Renal pelvis (tissue), 4 donors: ENCODE data around the gene MCAT. TPM values are rescaled to one million over a fixed set of nuclear protein-coding genes. Genes with fewer than 3 reads are reported as not detected.
"Not testable (repeated sequence)": the region's sequence is repeated elsewhere in the genome, so short reads cannot be mapped to it uniquely, and the experiment has no call there.

Experiments
- DNase-seq: peaks from one replicate; pipeline ENCODE4 v3.0.0-alpha.2; 2013
- polyA plus RNA-seq, 3 donors: library from polyadenylated mRNA; unstranded; fragments of 120-200 nt; gene quantifications; one replicate each; pipeline ENCODE4 v1.2.1, GENCODE V29; 2013; ENCODE audit not compliant: insufficient read length in 3 of 3

Gene MCAT
- polyA plus RNA-seq, 3 donors = 25.3 to 29.5 (median 26.7) TPM

DNA sequence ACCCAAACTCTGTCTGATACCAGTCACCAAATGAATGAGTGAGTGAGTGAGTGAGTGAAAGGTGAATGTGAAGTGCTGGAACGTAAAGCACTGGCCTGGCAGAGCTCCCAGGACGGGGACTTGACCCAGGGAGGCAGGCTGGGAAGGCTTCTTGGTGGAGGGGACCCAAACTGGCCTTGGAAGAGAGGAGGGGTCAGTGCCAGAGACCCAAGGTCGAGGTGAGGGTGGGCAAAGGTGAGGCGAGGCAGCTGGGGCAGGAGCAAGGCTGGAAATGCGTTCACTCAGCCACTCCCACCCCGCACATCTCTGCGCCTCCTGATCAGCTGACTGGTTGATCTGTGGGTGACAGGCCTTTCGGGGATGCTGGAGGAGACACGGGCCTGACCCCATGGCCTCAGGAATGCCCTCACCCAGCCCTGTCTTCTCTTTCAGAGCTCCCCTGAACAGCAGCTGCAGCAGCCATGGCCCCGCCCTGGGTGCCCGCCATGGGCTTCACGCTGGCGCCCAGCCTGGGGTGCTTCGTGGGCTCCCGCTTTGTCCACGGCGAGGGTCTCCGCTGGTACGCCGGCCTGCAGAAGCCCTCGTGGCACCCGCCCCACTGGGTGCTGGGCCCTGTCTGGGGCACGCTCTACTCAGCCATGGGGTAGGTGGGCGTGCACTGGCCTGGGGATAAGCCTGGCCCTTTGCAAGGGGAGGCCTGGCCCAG lies 15.7 kb upstream of the MCAT start:
- DNase-seq = no peak

GRCh38 chr22:43157874-43158546 lies 14.8 kb upstream of the MCAT start:
- DNase-seq = no peak

- DNase-seq = no peak
Measured at GRCh38 chr22:43156413-43156812, 13.2 kb upstream of the MCAT start.

DNA sequence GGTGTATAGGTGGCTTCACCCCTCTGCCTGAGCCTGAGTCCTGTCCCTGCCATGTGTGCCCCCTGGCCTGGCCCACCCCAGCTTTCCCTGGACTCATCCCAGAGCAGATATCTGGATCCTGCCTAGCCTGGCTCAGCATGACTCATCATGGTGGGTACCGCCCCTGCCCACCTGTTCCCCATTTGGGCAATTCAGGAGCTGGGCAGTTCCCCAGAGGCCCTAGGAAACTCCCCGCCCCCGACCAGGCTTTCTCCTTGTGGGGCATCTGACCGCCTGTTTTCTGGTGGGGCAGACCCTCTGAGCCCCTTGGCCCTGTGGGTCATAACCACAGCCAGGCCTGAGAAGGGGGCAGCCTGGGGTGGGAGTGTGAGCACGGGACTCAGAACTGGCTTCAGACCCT lies 12.6 kb upstream of the MCAT start:
- no peak for DNase-seq

DNA sequence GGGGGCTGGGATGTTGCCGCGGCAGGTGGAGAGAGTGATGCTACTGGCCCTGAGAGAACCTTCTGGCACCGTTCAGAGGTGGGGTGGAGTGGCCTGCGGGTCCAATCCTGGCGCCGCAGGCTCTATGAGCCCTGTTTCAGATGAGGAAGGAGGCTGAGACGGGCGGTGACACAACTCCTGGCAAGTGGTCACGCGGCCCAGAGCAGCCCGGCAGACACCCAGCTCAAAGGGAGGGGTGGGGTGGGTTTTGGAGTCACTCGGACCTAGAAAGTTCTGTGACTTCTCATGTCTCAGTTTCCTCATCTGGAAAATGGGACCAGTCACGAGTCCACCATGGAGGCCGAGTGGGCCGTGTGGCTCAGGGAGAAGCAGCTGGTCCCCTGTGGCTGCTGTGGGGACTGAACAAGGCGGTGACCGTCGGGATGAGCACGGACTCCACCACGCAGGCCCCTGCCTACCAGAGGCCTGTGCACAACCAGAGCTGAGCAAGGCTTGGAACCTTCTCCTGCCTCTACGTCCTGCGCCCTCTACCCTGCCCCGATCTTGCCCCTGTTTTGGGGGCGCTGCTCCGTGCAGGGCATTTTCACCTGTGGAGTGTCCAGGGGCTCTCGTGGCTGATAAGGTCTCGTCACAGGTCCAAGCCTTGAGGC lies 11.8 kb upstream of the MCAT start:
- DNase-seq = no peak

DNA sequence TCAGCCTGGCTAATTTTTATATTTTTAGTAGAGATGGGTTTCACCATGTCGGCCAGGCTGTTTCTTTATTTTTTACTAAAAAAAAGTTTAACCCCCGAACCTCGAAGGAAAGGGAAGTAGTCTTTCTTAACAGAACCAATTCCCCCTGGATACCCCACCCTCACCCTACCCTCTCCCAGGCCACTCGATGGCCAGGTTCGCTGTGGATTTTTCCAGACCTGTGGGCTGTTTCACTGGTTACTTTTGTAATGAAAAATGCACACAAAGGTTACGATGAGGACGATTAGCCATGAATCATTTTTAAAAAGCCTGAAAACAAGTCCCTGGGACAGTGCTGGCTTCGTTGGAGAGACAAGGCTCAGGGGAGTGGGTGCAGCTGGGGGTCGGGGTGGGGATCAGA lies 10.7 kb upstream of the MCAT start:
- DNase-seq = no peak

DNA sequence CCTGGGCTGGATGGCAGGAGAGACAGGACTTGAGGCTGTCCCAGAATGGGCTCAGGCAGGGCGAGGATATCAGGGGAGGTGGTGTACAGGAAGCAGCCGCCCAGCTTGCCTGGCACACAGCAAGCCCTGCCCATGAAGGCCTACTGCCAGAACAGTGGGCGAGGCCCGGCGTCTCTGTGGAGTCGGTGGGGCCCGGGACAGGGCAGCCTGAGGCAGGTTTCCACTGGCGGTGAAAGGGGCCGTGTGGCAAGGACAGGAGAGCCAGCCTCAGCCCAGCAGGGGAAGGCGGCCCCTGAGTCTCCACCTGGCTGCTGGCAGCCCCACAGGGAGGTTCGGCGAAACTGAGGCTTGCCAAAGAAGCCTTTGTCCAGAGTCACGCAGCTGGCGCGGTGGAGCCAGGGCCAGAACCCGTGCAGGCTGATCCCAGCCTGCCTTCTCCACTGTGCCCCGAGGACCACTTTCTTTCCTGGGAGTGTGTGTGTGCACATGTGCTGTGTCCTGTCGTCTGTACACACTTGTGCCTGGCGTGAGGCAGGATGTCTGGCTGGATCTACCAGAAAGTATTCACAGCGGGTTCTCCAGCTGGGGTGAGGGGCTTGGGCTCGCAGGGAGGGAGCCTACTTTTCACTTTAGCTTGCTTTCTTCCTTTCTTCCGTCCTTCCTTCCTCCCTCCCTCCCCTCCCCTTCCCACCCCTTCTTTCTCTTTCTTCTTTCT lies 9.3 kb upstream of the MCAT start:
- no peak for DNase-seq

DNA sequence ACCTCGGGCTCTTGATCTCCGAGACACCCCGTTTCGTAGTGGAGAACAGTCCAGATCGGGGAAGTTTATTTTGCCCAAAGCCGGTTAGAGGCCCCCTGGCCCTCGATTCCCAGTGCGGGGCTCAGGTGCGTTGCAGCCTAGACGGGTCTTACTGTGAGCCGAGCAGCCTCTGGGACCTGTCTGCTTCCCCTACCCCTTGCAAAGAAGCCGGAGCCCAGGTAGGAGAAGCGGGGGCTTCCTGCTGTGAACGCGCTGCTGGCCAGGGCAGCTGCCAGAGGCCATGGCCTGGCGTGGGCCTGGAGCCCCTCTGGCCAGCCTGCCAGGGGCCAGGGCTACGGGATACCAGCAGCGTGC lies 8.8 kb upstream of the MCAT start:
- DNase-seq = no peak

DNA sequence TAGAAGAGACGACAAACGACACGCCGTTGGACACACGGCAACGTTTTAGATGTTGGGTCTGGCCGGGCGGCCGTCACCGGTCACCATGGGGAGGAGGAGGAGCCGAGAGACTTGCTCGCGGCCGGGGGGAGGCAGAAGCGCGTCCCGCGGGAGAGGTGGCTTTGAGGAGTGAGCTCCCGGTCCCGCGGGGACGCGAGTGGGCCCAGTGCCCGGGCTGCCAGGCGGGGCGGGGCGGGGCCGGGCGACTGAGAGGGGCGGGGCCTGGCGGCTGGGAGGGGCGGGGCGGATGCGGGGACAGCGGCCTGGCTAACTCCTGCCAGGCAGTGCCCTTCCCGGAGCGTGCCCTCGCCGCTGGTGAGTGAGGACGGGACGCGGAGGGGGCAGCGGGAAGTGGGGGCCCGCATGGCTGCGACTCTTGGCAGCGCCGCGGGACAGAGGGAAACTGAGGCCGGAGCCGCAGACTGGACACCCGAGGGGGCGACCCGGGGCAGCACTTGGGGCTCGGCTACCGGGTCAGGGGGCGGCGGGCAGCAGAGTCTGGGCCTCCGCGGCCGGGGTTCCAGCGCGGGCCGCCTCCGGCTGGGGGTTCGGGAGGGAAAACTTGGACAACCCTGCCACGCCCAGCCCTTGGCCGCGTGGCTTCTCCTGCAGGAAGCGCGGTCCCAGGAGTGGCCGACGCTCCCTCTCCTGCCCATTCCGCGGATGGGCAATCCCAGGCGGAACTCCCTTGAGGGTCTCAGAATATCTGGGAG lies 8.2 kb upstream of the MCAT start, which contains the start of gene TSPO:
TSPO (plus strand) TSS at position 309 of the 752 bp plus-strand sequence. CDS start 7,680 bp downstream, outside the sequence.
- DNase-seq = no peak

DNA sequence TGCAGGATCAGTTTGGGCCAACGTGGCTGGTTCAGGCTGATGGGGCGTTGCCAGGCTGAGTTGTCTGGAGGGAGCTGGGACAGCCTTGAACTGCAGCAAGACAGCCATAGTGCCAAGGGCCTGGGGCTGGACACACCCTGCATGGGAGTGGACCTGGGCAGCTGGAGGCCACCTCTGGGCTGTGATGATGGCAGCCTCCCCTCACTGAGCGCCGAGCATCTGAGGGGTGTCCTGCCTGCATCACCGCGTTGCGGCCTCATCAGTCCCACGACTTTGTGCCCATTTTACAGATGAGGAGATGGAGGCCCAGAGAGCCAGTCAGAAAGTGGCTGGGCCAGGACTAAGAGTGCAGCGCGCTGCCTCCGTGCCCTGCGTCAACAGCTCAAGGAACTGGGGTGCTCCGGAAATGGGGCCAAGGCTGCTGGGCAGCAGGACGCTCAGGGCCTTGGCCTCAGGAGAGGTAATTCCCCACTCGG lies 7.6 kb upstream of the MCAT start:
- no peak for DNase-seq

DNA sequence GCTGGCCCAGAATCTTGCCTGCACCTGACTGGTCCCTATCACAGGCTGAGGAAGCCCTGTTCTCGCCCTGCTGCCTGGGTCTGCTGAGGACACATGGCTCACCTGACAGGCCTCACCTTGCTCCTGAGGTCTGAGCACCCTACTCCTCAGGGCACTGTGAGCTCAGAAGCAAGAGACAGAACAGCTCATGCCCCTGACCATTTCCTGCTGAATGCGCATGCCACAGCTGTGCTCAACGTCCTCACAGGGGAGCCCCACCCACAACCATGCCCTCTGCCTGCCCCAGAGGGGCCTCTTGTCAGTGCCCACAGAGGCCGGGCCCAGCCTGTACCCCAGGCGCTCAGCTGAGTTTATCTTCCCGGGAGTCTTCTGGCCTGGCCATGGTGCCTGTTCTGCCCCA lies 5.4 kb upstream of the MCAT start:
- no peak for DNase-seq

- no peak for DNase-seq
Measured at GRCh38 chr22:43147821-43148220, 4.6 kb upstream of the MCAT start.

DNA sequence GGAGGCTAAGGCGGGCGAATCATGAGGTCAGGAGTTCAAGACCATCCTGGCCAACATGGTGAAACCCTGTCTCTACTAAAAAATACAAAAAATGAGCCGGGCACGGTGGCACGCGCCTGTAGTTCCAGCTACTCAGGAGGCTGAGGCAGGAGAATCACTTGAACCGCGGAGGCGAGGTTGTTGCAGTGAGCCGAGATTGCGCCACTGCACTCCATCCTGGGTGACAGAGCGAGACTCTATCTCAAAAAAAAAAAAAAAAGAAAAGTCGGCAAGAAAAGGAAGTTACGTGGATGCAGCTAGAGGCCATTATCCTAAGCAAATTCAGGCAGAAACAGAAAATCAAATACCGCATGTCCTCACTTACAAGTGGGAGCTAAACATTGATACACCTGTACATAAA lies 3.1 kb upstream of the MCAT start:
- DNase-seq = not testable (repeated sequence)

DNA sequence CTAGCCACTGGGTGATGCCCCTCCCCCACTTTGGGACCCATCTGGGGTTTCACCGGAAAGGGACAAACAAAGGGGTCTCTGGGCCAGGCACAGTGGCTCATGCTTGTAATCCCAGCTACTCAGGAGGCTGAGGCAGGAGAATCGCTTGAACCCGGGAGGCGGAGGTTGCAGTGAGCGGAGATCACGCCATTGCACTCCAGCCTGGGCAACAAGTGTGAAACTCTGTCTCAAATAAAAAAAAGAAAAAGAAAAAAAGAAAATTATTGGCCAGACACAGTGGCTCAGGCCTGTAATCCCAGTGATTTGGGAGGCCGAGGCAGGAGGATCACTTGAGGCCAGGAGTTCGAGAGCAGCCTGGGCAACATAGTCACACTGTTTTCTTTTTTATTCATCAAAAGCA lies 2.2 kb upstream of the MCAT start:
- not testable (repeated sequence) for DNase-seq

- DNase-seq = no peak
Measured at GRCh38 chr22:43144949-43145348, 1.8 kb upstream of the MCAT start.

- DNase-seq = no peak
Measured at GRCh38 chr22:43136801-43137200, 6.4 kb downstream of the MCAT start.

- no peak for DNase-seq
Measured at GRCh38 chr22:43136255-43136654, 6.9 kb downstream of the MCAT start.

- no peak for DNase-seq
Measured at GRCh38 chr22:43135565-43135964, 7.6 kb downstream of the MCAT start.

DNA sequence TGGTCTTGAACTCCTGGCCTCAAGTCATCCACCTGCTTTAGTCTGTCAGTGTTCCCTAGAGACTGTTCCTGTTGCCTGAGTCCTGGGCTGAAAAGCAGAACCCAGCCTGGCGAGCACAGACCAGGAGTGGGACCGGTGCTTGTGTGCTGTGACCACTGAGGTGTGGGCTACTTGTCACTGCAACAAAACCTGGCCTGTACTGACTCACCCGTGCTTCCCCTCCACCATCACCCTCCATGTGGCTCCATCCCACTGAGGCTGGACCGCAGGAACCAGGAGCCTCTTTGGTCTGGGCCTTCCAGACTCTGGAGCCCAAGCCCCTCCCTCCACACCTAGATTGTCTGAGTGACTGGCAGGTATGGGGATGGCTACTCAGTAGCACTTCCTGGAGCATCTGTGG lies 8.6 kb downstream of the MCAT start:
- no peak for DNase-seq

GRCh38 chr22:43133401-43133800 lies 9.8 kb downstream of the MCAT start:
- DNase-seq = no peak

DNA sequence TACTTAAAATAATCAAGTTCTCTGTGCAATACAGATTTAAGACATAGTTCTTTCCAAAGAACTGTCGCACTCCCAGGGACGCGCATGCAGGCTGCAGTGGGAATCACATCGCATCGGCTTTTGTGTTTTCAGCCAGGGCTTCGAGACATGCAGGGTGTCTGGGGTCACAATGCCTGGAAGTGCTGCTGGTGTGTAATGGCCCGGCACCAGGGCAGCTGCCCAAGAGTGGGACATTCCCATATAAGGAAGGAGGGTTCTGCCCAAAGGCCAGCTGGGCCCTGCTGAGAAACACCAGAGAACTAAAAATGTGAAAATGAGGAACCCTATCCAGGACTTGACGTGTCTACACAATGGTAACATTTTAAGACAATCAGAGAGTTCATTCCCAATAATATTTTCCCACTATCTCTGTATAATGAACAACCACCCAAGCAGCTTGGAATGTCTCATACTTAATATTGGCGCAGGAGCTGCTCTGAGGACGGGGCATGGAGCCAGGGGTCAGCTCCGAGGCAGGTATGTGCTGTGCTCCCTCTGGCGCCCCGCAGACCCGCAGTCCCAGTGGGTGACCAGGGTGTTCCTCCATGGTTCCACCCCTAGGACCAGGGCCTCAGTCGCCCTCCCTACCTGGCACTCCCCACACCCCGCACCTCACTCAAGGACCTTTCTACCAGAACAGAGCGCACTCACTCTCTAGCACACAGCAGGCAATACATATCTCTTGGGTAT lies 11.3 kb downstream of the MCAT start:
- no peak for DNase-seq
